Gastrocnemius medialis (tissue), 4 donors: ENCODE results near the gene VSTM2B. TPM values are rescaled to one million over a fixed set of nuclear protein-coding genes. Genes with fewer than 3 reads are reported as not detected.

Experiments
- ATAC-seq, 2 donors: fragments of 150-250 bp; one replicate each; pipeline ENCODE4 v1.9.1; 2016
- DNase-seq, 2 donors: peaks; one replicate each; pipeline ENCODE4 v3.0.0-alpha.2; 2019
- H3K27ac ChIP-seq, 4 donors: fragments of 200-600 bp; sonication (generic); 1 replicate in 1 of 4; 2 replicates in 3 of 4; pipeline ENCODE4 v1.5.1; 2016 to 2018; ENCODE audit warnings: mild to moderate bottlenecking in 2 of 4, moderate library complexity in 1 of 4
- H3K27me3 ChIP-seq, 3 donors: fragments of 200-600 bp; sonication (generic) in 2 of 3; 1 replicate in 1 of 3; 2 replicates in 2 of 3; pipeline versions ENCODE4 v1.5.1 to v1.6.0; 2016 to 2019; ENCODE audit warnings: mild to moderate bottlenecking in 1 of 3, moderate library complexity in 1 of 3
- H3K36me3 ChIP-seq, 2 donors: fragments of 200-600 bp; sonication (generic) in 1 of 2; one replicate each; pipeline ENCODE4 v1.5.1; 2017 to 2018
- H3K4me1 ChIP-seq, 2 donors: fragments of 200-600 bp; sonication (generic) in 1 of 2; one replicate each; pipeline ENCODE4 v1.5.1; 2016 to 2017; ENCODE audit warnings: mild to moderate bottlenecking in 2 of 2
- H3K4me3 ChIP-seq, 4 donors: fragments of 200-600 bp; sonication (generic) in 3 of 4; 1 replicate in 1 of 4; 2 replicates in 3 of 4; pipeline ENCODE4 v1.5.1; 2016 to 2019; ENCODE audit warnings: mild to moderate bottlenecking in 2 of 4
- H3K9me3 ChIP-seq, 3 donors: fragments of 200-600 bp; sonication (generic) in 2 of 3; 1 replicate in 1 of 3; 2 replicates in 2 of 3; pipeline ENCODE4 v1.5.1; 2016 to 2019
- POLR2A ChIP-seq, 2 donors: fragments of 450-650 bp; IDR thresholded peaks; one replicate each; pipeline ENCODE4 v1.6.1; 2017; ENCODE audit warnings: antibody characterized with exemption in 2 of 2, mild to moderate bottlenecking in 2 of 2, moderate library complexity in 2 of 2
- in situ Hi-C, 4 donors: fragments of 200-750 bp; cut with MboI; loops; one replicate each; pipeline versions ENCODE4 v1.15.0 to v1.8.0; 2017; ENCODE audit warnings: low sequenced_read_pairs in 4 of 4
- intact Hi-C: fragments of 100-400 bp; cut with DNase I; formaldehyde crosslinking; loops from one replicate; pipeline ENCODE4 v1.15.1; 2023; ENCODE audit warnings: low total_unique reads
- total RNA-seq, 4 donors: library from RNA; depleted of rRNA; stranded (reverse); fragments of >200 nt; gene quantifications; one replicate each; pipeline versions ENCODE4 v1.1.0 to v1.2.3, GENCODE V29; 2016
- TF ChIP-seq, protein P1 (sequence below), 5 experiments: fragments of 450-650 bp in 3 of 5; fragments of 200-600 bp in 2 of 5; sonication (generic) in 2 of 5; IDR thresholded peaks in 4 of 5; conservative IDR thresholded peaks in 1 of 5; 1 replicate in 4 of 5; 2 replicates in 1 of 5; pipeline ENCODE4 v1.5.1; 2016 to 2019; ENCODE audit warnings: antibody characterized with exemption in 5 of 5, mild to moderate bottlenecking in 3 of 5, moderate library complexity in 3 of 5

VSTM2B gene
- total RNA-seq, 4 donors from 2014 or later = not detected

DNA sequence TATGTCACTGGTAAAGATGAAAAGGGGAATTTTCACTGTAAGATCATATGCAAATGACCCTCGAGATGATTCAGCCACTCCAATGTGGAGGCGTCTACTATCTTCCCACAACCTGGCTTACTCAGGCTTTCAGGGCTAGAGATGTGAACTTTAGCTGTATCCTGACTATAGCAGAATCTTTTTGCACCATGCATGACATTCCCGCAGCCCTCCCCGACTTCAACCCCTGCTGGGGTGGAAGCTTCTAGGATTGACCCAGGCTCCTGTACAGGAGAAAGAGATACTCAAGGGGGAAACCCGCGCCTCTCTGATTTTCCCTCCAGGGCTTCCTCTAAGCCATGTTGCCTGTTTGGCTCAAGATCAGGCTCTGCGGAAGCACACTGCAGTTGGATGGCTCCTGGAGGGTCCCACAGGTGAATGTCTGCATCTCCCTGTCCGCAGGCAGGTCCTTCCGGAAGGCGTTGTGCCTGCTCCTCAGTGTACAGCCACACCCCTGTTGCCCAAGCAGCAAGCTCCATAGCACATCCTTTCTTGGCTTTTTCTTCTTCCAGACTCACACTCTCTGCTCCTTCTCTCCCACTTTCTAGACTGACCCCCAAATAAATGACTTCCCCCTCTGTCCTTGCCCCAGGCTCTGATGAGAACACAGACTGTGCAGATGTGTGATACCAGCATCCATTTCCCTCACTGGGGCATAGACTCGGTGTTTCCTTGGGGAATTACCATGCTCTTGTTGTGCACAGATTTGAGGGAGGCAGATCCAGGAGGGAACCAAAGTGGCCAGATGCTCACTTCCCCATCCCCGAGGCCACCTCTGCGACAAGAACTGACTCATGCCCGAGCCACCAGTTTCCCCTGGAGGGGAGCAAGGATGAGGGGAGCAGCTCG is 51.2 kb downstream of the VSTM2B start:
- Histone ChIP-seq H3K36me3 (no peaks in the 10 kb centered on the region), H3K9me3 (no peaks in the 10 kb centered on the region), H3K27ac (no peak overlapping the region), H3K27me3 (peaks cover 5 to 37% (median 21%) of the 10 kb centered on the region in 3 donors), H3K4me1 (no peaks in the 10 kb centered on the region), H3K4me3 (no peak overlapping the region)
- intact Hi-C loops = no loop called here
- TF ChIP-seq, protein P1, sequence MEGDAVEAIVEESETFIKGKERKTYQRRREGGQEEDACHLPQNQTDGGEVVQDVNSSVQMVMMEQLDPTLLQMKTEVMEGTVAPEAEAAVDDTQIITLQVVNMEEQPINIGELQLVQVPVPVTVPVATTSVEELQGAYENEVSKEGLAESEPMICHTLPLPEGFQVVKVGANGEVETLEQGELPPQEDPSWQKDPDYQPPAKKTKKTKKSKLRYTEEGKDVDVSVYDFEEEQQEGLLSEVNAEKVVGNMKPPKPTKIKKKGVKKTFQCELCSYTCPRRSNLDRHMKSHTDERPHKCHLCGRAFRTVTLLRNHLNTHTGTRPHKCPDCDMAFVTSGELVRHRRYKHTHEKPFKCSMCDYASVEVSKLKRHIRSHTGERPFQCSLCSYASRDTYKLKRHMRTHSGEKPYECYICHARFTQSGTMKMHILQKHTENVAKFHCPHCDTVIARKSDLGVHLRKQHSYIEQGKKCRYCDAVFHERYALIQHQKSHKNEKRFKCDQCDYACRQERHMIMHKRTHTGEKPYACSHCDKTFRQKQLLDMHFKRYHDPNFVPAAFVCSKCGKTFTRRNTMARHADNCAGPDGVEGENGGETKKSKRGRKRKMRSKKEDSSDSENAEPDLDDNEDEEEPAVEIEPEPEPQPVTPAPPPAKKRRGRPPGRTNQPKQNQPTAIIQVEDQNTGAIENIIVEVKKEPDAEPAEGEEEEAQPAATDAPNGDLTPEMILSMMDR (IDR thresholded peaks at IDR 0.05 in 4 of 5, conservative IDR thresholded peaks at IDR 0.05 in 1 of 5) = no peak
- ATAC-seq (no peak), DNase-seq (no peak)
- in situ Hi-C loops = no loop called here

DNA sequence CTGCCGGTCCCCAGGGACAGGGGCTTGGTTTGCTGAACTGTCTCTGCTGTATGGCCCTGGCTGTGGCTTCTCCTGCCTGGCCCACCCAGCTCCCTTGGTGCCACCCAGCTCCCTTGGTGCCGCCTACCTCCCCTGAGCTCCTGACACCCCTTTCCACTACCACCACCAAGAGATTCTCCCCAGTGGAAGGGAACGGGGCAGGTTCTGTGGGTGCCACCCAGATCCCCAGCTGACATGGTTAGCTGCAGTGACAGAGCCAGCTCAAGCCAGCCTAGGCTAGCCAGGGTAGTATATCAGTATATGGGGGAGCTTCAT is 51.8 kb downstream of the VSTM2B start:
- ATAC-seq = no peak
- H3K4me1 ChIP-seq = no peaks in the 10 kb centered on the region
- no peak for DNase-seq
- intact Hi-C loops = no loop called here
- H3K27ac ChIP-seq = no peak overlapping the region
- peaks cover 5 to 37% (median 17%) of the 10 kb centered on the region in 3 donors for H3K27me3 ChIP-seq
- no peak overlapping the region for H3K4me3 ChIP-seq
- no peak for TF ChIP-seq POLR2A (IDR thresholded peaks at IDR 0.05)
- TF ChIP-seq, protein P1 (IDR thresholded peaks at IDR 0.05 in 4 of 5, conservative IDR thresholded peaks at IDR 0.05 in 1 of 5) = no peak
- H3K36me3 ChIP-seq = no peaks in the 10 kb centered on the region
- no peaks in the 10 kb centered on the region for H3K9me3 ChIP-seq
- in situ Hi-C loops = no loop called here

DNA sequence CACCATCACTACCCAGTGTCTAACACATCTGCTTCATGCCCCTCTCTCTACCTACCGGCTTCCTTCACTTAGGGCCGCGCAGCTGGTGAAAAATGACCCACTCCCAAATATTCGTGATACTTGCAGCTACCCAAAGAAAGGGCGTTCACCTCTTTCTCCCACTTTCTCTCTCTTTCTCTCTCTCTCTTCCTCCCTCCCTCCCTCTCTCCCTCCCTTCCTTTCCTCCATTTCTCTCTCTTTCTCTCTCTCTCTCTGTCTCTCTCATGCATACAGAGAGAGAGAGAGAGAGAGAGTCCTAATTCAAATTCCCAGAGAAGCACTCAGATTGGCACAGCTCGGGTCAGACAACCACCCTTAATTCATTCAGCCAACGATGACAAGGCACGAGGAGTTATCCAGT is 52.6 kb downstream of the VSTM2B start:
- in situ Hi-C loops = no loop called here
- no peak for ATAC-seq

DNA sequence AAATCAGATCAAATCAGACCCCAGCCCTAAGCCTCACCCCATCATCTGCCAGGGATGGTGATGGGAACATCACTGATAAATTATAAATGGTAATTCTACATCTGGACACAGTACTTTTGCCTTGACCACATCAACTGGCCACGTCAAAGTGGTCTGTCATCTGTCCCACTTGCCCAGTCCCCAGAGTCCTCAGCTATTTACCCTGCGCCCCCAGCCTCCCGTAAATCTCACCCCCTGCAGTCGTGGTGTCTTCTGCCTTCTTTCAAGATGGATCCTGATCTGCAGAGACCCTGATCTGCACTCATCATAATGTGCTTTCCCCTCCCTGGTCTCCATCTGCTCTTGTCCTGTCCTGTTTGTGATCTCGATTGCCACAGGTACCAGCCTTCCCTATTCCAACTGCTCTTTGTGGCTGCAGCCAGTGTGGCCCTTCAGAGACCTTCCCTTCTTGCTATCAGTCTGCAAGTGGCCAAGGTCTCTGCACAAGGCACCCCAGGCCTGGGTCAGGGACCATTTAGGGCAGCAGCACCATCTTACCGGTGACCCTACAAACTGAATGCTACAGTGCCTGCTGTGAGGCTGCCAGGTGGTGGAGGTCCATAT is 53.6 kb downstream of the VSTM2B start:
- H3K36me3 ChIP-seq = no peaks in the 10 kb centered on the region
- H3K4me1 ChIP-seq = no peaks in the 10 kb centered on the region
- intact Hi-C loops = no loop called here
- DNase-seq = no peak
- ATAC-seq = no peak
- H3K9me3 ChIP-seq = no peaks in the 10 kb centered on the region
- TF ChIP-seq POLR2A (IDR thresholded peaks at IDR 0.05) = no peak
- TF ChIP-seq, protein P1 (IDR thresholded peaks at IDR 0.05 in 4 of 5, conservative IDR thresholded peaks at IDR 0.05 in 1 of 5) = no peak
- H3K27me3 ChIP-seq = peaks cover 5 to 31% (median 10%) of the 10 kb centered on the region in 3 donors
- H3K27ac ChIP-seq = no peak overlapping the region
- in situ Hi-C loops = no loop called here
- no peak overlapping the region for H3K4me3 ChIP-seq

More for the DNA sequence above, 52.6 kb downstream of the VSTM2B start:
- no peak overlapping the region for H3K27ac ChIP-seq
- intact Hi-C loops = no loop called here
- DNase-seq = no peak
- no peaks in the 10 kb centered on the region for H3K36me3 ChIP-seq
- no peaks in the 10 kb centered on the region for H3K9me3 ChIP-seq
- TF ChIP-seq POLR2A (IDR thresholded peaks at IDR 0.05) = no peak
- TF ChIP-seq, protein P1 (IDR thresholded peaks at IDR 0.05 in 4 of 5, conservative IDR thresholded peaks at IDR 0.05 in 1 of 5) = no peak
- H3K27me3 ChIP-seq = peaks cover 5 to 34% (median 14%) of the 10 kb centered on the region in 3 donors
- H3K4me3 ChIP-seq = no peak overlapping the region
- no peaks in the 10 kb centered on the region for H3K4me1 ChIP-seq
